ENCODE measurements around the gene LDAH.
"Not testable (repeated sequence)": the region's sequence is repeated elsewhere in the genome, so short reads cannot be mapped to it uniquely, and the experiment has no call there.

Gene LDAH

GRCh38 chr2:20822535-20823490, at the start of gene LDAH:
Gene LDAH, minus strand, starts transcription at chr2:20823101. Its CDS starts 21,638 bp downstream, at chr2:20801463.
- peak; percentile 95 for DNase-seq (ENCODE audit: low spot score)

GRCh38 chr2:20868377-20868776, 45.5 kb upstream of the LDAH start:
- DNase-seq (ENCODE audit: low spot score), result no peak

- no peak for DNase-seq (ENCODE audit: low spot score)
Observed at GRCh38 chr2:20862850-20863249, 39.9 kb upstream of the LDAH start.

DNA sequence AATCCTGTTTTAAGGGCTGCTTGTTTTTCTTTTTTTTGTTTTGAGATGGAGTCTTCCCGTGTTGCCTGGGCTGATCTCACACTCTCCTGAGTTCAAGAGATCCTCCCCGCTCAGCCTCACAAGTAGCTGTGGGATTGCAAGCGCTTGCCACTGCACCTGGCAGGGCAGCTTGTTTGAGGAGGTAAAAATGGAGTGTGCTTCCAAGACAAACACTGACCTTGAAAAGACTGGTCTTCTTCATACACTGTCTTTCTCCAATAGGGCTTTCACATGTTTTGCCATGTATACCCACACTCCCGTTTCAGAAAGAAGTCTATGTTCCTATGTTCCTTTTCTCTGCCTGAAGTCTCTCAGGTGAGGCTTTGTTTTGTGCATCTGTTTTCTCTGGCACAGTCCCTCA, 32.6 kb upstream of the LDAH start:
- DNase-seq (ENCODE audit: low spot score), result no peak

- DNase-seq (ENCODE audit: low spot score), result no peak
Observed at GRCh38 chr2:20852670-20853069, 29.8 kb upstream of the LDAH start.

GRCh38 chr2:20852139-20852538, 29.2 kb upstream of the LDAH start:
- DNase-seq (ENCODE audit: low spot score), result no peak

DNA sequence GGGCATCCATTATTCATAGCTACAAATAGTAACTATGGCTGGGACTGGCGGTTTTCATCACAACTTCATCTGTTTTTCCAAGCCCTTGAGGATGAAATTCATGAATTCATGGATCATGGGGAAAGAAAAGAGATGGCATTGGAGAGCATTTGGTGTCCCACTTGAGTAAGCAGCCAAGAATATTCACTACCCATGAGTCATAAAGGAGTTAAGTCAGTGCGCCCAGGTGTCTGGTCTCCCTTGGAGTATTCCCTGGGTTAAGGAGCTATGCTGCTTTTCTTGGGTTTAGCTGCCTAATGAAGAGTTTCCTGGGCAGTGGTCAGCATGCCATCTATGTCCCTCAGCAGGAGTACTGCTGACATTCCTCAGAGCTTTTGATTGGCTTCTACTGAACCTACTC, 21.3 kb upstream of the LDAH start:
- no peak for DNase-seq (ENCODE audit: low spot score)

- DNase-seq (ENCODE audit: low spot score), result no peak
Observed at GRCh38 chr2:20839052-20839451, 16.2 kb upstream of the LDAH start.

DNA sequence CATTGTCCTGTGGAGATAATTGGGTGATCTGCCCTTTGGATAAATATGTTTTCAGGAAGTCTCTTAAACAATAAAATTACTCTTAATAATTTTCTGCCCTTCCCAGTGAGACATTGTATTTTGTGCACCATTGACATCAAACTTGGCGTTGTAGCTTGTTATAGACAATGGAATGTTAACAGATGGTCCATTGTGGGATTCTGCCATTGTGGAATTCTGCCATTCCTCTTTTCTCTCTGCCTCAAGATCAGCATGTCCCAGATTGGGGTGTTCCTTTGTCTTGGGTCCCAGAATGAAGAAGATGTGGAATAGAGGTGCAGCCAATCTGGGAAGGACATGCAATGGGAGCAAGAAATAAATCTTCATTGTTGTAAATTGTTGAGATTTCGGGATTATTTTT, 15.1 kb upstream of the LDAH start:
- no peak for DNase-seq (ENCODE audit: low spot score)

DNA sequence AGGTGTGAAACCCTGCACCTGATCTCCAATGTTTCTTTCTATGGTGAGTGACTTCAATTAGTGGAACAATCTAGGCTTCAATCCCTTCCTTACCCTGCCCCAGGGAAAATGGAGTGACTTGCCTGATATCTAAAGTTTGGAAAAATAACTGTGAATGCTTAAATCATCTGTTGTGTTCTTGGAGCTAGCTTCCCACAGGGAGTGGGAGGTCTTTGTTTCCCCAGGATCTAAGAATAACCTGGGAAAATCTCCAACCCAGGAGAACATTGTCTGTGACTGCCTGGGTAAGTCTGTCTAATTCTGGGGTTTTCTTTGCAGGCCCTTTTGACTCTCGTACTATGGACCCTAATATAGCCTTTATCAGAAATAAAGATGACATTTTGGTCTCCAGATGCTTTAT, 13.6 kb upstream of the LDAH start:
- no peak for DNase-seq (ENCODE audit: low spot score)

DNA sequence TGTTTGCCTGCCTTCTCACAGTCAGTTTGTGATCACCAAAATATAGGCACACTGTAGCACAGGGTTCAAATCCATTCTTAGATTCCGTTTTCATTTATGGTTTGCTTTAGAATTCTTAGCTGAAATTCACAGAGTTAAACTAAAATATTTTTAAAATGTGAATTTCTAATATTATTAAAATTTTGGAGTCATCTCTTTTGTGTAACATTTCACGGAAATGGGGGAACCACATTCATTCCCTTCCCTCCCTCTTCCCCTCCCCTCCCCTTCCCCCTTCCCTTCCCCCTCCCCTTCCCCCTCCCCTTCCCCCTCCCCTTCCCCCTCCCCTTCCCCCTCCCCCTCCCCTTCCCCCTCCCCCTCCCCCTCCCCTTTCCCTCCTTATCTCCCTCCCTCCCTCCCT, 11.4 kb upstream of the LDAH start:
- DNase-seq (ENCODE audit: low spot score), result no peak

- DNase-seq (ENCODE audit: low spot score), result no peak
Observed at GRCh38 chr2:20832606-20833005, 9.7 kb upstream of the LDAH start.

DNA sequence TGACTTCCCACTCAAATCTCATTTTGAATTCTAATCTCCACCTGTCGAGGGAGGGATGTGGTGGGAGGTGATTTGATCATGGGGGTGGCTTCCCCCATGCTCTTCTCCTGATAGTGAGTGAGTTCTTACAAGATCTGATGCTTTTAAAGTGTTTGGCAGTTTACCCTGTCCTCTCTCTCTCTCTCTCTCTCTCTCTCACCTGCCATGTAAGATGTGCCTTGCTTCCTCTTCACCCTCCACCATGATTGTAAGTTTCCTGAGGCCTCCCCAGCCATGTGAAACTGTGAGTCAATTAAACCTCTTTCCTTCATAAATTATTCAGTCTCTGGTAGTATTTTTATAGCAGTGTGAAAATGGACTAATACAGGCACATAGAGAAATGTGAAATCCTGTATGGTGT, 7.0 kb upstream of the LDAH start:
- DNase-seq (ENCODE audit: low spot score), result no peak

DNA sequence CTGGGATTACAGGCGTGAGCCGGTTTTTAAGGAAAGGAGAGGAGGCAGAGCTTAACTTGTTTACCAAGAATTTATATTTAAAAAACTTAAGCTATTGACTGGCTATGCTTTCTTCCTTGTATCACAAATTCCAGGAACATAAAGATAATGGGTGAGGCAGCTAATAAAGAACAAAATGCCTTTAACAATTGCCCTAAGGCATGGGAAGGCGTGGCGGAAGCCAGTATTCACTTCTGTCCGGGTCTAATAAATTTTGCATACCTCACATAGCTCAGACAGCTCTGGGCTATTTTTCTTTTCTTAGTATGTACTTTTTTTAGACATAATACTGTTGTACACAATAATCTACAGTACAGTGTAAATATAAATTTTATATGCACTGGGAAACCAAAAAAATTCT, 1.0 kb upstream of the LDAH start:
- DNase-seq (ENCODE audit: low spot score), result no peak

DNA sequence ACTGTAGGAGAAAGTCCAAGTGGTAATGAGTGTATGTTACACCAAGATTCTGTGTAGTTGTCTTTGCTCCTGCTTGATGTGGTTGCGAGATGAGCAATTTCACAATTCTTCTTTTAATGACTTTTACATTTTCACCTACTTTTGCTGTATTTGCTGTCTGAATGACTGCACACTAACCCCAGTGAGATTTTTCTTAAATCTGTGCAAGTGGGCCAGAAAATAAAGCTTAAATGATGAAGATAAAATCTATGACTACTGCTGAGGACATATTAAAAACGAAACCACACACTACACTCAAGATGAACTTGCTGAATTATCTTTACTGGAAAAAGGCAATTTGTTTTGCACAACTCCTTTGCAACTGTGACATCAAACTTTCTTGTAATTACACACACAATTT, 4.1 kb downstream of the LDAH start:
- no peak for DNase-seq (ENCODE audit: low spot score)

- DNase-seq (ENCODE audit: low spot score), result no peak
Observed at GRCh38 chr2:20815216-20815615, 7.7 kb downstream of the LDAH start.

DNA sequence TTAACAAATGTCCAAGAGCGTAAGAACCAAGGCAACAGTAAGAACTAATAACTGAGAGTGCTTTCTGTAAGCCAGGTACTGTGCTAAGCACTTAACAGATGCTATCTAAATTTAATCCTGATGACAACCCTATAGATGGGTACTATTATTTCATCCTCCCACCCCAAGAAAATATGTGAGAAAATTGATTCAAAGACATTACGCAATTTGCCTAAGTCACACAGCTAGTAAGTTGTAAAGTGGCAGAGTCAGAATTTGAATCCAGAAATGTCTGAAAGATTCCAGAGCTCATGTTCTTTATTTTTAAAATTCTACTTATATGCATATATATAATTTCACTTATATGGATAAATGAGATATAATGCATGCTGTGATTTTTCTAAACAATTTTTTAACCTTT, 10.1 kb downstream of the LDAH start:
- no peak for DNase-seq (ENCODE audit: low spot score)

GRCh38 chr2:20806286-20806685, 16.6 kb downstream of the LDAH start:
- no peak for DNase-seq (ENCODE audit: low spot score)

GRCh38 chr2:20803974-20804373, 18.9 kb downstream of the LDAH start:
- DNase-seq (ENCODE audit: low spot score), result no peak

- no peak for DNase-seq (ENCODE audit: low spot score)
Observed at GRCh38 chr2:20803226-20803682, 19.6 kb downstream of the LDAH start.

DNA sequence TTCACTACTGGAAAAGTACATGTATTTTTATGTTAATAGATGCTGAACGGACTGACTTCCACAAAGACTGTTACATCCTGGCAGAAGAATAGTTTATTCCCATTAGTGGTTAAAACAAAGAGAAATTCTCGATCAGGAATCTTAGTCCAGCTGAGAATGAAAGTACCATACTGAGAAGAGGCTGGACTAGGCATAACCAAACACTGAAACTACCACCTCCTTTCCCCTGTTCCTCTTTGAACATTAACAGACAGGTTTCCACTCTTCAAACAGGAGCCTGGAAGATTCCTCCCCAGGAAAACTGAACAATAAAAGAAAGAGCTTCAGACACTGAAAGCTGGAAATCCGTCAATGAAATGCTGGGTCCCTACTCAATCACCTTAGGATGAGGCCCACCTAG, 25.8 kb downstream of the LDAH start:
- DNase-seq (ENCODE audit: low spot score), result no peak

DNA sequence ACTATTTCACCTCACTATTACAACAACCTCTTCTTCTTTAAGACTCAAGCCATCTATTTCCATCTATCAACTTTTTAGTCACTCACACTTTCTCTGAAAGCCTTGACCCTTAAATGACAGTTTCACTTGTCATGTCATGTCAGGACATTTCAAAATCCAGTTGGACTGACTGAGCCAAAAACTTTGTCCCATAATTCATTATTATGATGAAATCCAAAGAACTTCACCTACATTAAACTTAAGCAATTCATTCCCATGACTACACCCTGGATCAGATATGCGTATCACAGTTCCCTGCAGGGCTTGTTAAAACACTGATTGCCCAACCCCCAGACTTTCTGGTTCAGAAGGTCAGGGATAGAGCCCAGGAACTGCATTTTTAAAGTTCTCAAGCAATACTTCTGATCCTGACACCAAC, 26.5 kb downstream of the LDAH start:
- no peak for DNase-seq (ENCODE audit: low spot score)

- not testable (repeated sequence) for DNase-seq (ENCODE audit: low spot score)
Observed at GRCh38 chr2:20793944-20794343, 29.0 kb downstream of the LDAH start.
